Right hindlimb (tissue), 1 donor: ENCODE results near the gene PXT1.
A peak's percentile ranks its signal among the peaks of the same experiment; 100 is the strongest.
"Not testable (repeated sequence)": the region's sequence is repeated elsewhere in the genome, so short reads cannot be mapped to it uniquely, and the experiment has no call there.

Source experiments
- DNase-seq: peaks from one replicate; pipeline ENCODE4 v3.0.0-alpha.2; 2018

PXT1 gene

GRCh38 chr6:36368421-36368820 is 74.2 kb downstream of the PXT1 start:
- no peak for DNase-seq

GRCh38 chr6:36367743-36368142 is 74.9 kb downstream of the PXT1 start:
- no peak for DNase-seq

- no peak for DNase-seq
These were observed 77.8 kb downstream of the PXT1 start for GRCh38 chr6:36364669-36365479.

GRCh38 chr6:36364061-36364635 is 78.5 kb downstream of the PXT1 start:
- DNase-seq, result not testable (repeated sequence)

- not testable (repeated sequence) for DNase-seq
These were observed 79.3 kb downstream of the PXT1 start for GRCh38 chr6:36363371-36363752.

GRCh38 chr6:36362551-36363370 is 79.9 kb downstream of the PXT1 start:
- DNase-seq, result no peak

GRCh38 chr6:36361071-36361470 is 81.6 kb downstream of the PXT1 start:
- no peak for DNase-seq

- peak; percentile 86 for DNase-seq
These were observed 82.2 kb downstream of the PXT1 start for GRCh38 chr6:36360241-36361054.

- DNase-seq, result no peak
These were observed 84.3 kb downstream of the PXT1 start for GRCh38 chr6:36358226-36358915.

- no peak for DNase-seq
These were observed 84.8 kb downstream of the PXT1 start for GRCh38 chr6:36357872-36358225.

- no peak for DNase-seq
These were observed 86.8 kb downstream of the PXT1 start for GRCh38 chr6:36355819-36356218.

GRCh38 chr6:36353411-36353915 is 89.2 kb downstream of the PXT1 start:
- DNase-seq, result no peak

GRCh38 chr6:36352477-36353157 is 90.0 kb downstream of the PXT1 start:
- DNase-seq, result no peak

GRCh38 chr6:36350681-36351571 is 91.7 kb downstream of the PXT1 start:
- no peak for DNase-seq

GRCh38 chr6:36350082-36350481 is 92.6 kb downstream of the PXT1 start:
- no peak for DNase-seq

GRCh38 chr6:36349240-36349639 is 93.4 kb downstream of the PXT1 start:
- DNase-seq, result no peak

- DNase-seq, result no peak
These were observed 95.0 kb downstream of the PXT1 start for GRCh38 chr6:36347621-36348020.

- DNase-seq, result no peak
These were observed 96.0 kb downstream of the PXT1 start for GRCh38 chr6:36346486-36347273.

- no peak for DNase-seq
These were observed 96.8 kb downstream of the PXT1 start for GRCh38 chr6:36345681-36346466.
